HG03060 (cell line): ENCODE results near the gene ZNF606.
"Not testable (repeated sequence)": the region's sequence is repeated elsewhere in the genome, so short reads cannot be mapped to it uniquely, and the experiment has no call there.

Experiments used
- ATAC-seq: cut with Tn5 transposase; IDR thresholded peaks from one replicate; pipeline ENCODE4 v1.9.1; 2021; ENCODE audit warnings: low read depth, moderate number of reproducible peaks; ENCODE audit not compliant: unreplicated experiment

Gene ZNF606

DNA sequence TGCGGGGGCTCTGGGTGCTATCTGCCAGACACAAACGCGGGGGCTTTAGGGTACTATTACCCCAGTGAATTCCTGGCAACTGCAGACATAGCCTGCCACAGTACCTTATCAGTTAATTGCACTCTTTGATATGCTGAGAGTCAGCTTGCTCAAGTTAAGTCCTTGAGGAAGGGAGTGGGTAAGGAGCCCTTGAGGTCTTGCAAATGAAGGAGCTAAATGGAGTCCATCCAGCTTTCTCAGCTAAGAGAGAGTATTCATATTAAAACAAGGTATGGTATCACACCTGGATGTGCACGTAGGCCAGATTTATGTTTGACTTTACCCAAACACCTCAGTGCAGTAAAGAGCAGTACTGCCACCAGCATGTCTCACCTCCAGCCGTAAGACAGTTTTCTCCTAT is 11.5 kb upstream of the ZNF606 start:
- ATAC-seq: no peak

DNA sequence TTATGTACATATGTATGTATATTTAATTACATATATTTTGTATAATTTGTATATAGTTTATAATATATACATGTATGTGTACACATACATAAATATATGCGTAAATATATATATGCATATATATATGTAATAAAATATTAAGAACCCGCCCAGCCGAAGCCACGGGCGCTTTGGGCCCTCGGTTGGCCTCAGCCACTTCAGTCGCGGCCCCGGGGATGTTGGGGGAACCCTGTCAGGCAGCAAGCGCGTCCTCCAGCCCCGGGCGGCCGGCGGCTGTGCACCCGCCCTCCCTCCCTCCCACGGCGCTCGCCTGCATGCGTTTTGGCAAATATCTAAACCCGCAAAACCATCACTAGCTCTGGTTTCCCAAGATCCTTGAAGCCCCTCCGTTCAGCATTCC is 7.9 kb upstream of the ZNF606 start:
- ATAC-seq: no peak

DNA sequence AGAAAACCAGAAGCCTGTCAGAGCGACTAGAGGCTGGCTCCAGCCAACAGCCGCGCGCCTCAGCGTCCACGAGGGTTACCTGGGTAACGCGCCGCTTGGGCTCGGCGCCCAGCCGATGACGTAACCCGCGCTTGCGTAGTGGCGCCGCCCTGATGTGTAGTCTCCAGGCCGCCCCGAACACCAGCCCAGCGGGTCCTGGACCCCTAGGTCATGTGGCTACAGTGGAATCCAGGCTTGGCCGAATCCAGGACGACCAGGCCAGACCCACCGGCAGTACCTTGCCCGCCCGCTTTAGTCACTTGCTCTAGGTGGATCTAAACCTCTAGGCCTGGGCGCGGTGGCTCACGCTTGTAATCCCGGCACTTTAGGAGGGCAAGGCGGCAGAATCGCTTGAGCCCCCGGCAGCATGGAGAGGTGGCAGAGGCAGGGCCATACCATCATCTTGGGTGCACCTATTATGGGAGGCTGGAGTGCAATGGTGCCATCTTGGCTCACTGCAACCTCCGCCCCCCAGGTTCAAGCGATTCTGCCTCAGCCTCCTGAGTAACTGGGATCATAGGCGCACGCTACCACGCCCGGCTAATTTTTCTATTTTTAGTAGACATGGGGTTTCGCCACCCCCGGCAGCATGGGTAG is 7.2 kb upstream of the ZNF606 start:
- ATAC-seq: no peak

DNA sequence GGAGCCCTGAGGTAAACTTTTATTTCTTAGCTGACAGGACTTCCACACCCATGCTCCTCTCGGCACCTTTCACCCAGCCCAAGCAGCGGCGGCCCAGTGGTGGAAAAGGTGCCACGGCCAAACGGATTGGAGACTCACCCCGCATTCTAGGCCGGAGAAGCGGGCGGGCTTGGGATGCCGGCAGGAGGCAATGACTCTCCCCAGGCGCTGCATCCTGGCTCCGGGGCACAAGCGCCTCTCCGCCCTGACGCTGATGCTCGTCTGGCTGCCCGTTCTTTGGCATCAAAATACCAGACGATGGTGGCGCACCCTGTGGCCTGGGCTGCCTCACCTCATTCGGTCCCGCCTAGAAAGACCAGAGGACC is 6.7 kb upstream of the ZNF606 start:
- ATAC-seq: no peak

DNA sequence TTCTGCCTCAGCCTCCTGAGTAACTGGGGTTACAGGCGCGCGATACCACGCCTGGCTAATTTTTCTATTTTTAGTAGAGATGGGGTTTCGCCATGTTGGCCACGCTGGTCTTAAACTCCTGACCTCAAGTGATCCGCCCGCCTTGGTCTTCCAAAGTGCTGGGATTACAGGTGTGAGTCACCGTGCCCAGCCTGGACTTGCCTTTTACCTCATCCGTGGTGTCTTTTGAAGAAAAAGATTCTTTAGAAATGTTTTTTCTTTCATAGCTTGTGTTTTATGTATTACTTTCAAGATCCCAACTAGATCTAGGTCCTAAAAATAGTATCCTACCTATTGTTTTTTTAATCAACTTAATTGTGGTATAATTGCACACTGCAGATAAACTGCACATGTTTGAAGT is 6.3 kb upstream of the ZNF606 start:
- ATAC-seq: not testable (repeated sequence)

DNA sequence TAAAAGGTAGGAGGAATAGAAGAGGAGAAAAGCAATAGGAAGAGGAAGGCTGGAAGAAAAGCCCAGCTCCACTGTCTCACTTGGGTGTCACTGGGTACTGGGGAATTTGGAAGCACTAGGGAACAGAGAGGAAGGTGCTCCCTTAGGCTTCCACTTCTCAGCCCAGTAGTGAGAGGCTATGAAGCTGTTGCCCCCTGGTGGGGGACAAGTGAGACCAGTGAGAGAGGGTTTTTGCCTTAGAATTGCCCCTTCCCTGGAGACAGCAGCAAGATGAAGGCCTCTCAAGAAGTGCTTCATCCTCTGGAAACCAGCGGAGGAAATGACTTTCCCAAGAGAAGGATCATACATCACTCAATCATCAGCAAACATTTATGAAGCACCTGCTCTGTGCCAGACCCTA is 4.7 kb upstream of the ZNF606 start:
- ATAC-seq: no peak

DNA sequence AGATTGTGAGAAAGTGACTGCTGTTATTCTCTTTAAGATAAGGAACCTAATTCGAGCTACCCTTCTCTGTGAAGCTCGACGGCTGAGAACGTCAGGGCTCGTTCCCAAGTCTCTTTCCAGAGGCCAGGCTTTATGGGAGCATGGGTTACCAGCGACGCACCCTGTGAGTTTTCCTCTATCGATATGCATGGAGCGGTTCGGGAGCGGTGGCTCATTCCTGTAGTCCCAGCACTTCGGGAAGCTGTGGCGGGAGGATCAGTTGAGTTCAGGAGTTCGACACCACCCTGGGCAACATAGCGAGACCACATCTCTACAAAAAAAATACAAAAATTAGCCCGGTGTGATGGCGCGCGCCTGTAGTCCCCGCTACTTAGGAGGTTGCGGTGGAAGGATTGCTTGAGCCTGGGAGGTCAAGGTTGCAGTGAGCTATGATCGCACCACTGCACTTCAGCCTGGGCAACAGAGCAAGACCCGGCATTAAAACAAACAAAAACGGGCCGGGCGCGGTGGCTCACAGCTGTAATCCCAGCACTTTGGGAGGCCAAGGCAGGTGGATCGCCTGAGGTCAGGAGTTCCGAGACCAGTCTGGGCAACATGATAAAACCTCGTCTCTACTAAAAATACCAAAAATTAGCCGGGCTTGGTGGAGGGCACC is 681 bp upstream of the ZNF606 start:
- no peak for ATAC-seq

DNA sequence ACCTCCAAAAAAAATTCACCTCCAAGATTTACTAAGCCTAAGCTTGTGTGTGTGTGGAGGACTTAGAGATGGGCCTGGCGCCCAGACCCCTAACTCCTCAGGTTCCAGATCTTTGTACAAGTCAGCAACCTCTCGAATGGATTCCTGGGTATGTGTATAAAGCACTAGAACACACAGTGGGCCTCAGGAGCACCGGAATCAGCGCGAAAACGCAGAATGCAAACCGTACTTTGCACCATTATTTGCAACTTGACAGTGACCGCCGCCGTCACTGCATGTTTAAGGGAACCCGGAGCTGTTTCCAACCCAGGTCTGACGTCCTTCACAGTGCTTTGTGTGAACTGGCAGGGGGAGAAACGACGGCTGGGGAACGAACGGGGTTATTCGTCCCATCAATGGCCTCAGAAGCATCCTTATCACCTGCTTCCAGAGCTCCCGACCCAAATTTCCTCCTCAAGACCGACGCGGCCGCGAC is 688 bp downstream of the ZNF606 start:
- no peak for ATAC-seq

DNA sequence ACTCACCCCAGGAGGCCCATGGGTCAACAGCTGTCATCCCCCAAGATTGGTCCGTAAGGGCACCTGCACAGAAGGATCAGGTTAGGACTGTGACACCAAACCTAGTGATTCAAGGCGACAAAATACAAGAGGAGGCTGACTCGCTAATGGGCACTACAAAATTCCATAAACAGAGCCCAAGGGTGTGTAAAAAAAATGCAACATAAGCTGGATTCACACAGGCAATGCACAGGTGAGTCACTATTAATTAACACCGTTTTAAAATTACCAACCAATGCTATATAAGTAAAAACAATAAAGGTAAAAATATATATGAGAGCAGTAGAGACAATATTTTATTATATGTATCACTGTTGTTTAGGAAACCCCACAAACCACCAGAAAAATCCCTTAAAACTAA is 1.9 kb downstream of the ZNF606 start:
- ATAC-seq: no peak

DNA sequence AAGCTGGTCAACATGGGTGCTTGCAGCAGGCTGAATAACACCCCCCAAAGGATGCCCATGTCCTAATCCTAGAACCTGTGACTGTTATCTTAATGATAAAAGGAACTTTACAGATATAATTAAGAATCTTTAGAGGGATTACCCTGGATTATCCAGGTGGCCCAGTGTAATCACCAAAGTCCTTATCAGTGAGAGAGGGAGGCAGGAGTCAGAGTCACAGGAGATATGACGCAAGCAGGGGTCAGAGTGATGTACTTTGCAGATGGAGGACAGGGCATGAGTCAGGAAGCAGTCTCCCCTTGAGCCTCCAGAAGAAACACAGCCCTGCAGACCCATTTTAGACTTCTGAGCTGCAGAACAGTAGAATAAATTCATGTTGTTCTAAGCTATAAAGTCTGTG is 9.8 kb downstream of the ZNF606 start:
- ATAC-seq: no peak

DNA sequence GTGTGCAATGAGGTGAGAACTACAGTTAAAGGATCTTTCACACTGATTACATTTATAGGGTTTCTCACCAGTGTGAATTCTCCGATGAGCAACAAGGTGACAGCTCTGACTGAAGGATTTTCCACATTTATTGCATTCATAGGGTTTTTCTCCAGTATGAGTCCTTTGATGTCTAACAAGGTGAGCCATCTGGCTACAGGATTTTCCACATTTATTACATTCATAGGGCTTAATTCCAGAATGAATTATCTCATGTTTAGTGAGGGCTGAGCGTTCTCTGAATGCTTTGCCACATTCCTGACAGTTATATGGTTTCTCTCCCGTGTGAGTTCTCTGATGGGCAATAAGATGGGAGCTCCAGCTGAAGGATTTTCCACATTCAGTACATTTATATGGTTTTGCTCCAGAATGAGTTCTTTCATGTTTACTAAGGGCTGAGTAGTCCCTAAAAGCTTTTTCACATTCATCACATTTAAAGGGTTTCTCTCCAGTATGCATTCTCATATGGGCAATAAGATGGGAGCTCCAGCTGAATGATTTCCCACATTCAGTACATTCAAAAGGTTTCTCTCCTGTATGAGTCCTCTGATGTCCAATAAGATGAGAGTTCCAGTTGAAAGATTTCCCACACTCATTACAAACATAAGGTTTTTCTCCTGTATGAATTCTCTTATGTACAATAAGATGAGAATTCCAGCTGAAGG is 23.9 kb downstream of the ZNF606 start:
- no peak for ATAC-seq

DNA sequence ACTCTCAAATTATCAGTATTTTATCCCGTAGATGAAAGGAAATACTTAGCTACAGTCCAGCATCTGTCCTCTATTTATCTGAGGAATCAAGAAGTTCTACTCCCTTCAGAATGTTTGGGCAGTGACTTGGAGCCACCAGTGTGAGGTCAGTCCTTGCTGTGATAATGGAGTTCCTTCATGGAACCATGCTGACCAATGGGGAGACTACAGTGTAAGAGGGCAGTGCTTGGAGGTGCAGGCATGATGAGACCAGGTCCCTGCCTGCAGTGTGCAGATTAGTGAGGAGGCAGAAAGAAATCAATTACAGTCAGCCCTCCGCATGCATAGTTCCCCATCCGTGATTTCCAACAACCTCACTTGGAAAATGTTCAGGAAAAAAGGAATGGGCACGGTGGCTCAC is 28.2 kb downstream of the ZNF606 start, which contains the start of gene C19orf18:
C19orf18 (minus strand) TSS at position 101 of the 400 bp plus-strand sequence. CDS start 102 bp downstream, outside the sequence.
- no peak for ATAC-seq

DNA sequence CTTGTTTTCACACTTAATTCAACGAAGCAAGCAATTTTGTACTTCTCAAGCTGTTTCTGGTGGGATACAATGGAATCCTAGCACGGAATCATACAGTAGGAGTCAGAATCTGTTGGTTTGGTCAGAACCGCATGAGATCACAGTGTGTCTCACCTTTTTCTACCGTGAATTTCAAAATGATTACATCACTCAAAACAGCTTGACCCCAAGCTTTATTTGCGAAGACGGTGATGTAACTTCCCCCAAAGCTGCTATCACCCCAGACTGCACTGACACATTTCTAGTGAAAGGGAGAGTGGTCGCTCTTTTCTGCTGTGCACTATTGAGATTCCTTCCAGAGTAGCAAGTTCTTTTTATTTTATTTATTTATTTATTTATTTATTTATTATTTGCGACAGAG is 37.9 kb downstream of the ZNF606 start:
- ATAC-seq: no peak

DNA sequence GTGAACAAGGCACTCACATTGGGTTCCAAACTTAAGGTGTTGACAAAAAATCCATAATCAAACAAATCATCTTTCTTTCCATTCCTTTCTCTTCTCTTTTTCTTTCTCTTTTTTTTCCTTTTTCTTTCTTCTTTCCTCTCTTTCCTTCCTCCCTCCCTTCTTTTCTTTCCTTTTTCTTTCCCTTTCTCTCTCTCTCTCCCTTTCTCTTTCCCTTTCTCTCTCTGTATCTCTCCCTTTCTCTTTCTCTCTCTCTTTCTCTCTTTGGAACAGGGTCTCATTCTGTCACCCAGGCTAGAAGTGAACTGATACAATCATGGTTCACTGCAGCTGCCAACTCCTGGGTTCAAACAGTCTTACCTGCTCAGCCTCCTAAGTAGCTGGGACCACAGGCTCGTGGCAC is 40.8 kb downstream of the ZNF606 start:
- ATAC-seq: no peak

DNA sequence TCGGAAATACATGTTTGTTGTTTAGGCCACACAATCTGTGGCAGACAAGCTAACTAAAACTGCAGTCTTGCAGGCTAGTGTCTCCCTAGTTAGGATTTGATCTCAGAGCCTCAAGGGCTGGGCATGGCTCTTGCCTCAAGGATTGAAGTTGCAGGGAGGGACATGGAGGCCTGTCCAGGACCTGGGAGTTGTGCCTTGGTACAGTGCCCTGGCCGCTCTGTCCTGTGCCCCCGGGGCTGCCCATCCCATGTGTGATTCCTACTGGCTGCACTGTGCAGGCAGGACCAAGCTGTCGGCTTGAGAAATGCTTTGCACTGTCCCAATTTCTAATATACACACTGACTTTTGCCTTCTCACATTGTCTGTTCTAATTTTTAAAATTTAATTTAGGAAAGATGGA is 47.6 kb downstream of the ZNF606 start:
- no peak for ATAC-seq

DNA sequence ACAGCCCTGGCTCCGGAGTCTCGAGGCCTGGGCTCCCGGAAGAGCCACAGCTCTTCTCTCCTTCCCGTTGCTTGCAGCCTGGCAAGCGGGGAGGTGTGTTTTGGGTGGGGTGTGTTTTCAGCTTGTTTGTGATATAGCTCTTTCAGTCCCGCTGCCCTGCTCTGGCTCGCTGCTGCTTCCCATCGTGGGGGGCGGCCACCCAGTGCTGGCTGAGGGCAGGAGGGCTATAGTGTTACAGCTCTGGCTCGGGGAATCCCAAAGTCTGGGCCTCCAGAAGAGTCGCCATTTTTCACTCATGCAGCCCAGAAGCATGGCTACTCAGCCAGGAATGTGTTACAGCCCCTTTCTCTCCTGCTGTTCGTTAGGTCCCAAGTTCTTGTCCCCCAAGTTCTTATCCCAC is 52.9 kb downstream of the ZNF606 start:
- no peak for ATAC-seq

DNA sequence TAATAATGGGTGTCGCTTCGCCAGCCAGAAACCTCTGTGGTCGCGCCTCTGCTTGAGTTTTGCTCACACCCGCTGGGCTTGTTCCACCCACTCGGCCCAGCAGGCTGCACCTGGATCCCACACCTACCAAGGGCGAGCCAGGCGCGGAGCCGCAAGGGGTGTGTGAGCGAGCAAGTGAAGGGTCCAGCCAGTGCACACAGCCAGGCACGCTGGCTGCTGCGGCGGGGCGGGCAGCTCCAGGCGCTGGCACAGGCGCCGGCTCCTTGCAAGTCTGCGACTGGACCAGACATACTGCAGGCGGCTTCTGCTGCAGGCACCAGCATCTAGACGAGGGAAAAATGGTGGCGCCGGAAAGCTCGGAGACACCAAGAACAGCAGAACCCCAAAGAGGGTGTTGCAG is 53.3 kb downstream of the ZNF606 start:
- ATAC-seq: no peak

DNA sequence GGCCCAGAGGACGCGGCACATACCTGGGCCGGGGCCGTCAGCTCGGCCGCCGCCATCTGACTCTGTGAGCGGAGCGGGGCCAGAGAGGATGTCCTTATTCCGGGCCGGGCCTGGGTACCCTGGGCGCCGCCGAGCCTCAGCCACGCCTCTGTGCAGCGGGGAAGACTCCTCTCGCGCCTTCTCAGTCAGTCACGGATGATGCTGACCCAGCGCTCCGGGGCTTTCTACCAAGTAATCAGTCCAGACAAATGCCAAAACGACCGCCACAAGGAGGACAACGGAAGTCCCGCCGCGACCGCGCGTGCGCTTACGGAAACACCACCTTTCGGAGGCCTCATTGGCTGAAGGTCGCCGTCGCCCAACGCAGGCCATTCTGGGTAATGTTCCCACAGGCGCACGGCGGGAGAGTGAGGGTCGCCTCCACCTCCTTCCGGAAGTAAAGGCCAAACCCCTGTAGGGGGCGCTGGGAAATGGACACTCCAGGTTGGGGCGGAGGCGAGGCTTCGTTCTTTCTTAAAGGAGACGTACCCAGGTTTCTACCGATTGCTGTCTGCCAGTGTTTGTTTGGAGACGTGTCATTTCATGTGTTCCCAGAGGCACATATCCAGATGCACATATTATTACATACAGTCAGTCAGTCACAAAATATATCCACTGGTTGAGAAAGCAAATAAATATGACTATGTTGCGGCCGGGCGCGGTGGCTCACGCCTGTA is 55.0 kb downstream of the ZNF606 start, which contains the start of gene ZNF256:
ZNF256 (minus strand) TSS at position 288 of the 716 bp plus-strand sequence; CDS start at position 56, 232 bp downstream.
- ATAC-seq: peak; percentile 57

DNA sequence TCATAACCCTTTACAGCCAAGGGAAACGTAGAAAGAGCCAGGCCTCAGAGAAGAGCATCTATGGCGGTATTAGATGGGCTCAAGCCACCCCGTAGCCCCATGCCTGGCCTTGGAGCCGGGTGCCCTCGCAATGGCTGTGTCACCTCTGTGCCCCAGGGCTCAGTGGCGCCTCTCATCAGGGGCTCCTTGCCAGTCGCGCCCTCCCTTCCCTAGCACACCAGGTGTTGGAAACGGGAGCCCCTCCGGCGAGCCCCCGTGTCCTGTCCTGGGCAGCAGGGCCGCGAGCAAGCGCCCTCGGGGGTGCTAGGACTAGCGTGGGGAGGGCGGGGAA is 55.6 kb downstream of the ZNF606 start:
- no peak for ATAC-seq

DNA sequence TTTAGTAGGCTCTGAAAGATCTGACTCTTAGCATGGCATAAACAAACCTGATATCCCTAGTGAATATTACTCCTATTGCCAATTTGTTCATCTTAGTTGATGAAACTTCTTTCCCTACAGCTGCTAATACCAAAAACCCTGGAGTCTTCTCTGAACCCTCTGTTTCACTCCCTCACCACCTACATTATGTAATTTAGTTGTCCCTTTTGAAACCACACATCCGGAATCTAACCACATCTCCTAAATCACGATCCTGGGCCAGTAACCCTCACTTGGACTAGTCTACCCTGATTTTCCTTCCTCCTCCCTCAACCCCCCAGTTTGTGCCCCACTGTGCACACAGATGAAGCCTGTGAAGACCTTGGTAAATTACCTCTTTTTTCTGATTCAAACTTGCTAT is 56.3 kb downstream of the ZNF606 start:
- no peak for ATAC-seq

DNA sequence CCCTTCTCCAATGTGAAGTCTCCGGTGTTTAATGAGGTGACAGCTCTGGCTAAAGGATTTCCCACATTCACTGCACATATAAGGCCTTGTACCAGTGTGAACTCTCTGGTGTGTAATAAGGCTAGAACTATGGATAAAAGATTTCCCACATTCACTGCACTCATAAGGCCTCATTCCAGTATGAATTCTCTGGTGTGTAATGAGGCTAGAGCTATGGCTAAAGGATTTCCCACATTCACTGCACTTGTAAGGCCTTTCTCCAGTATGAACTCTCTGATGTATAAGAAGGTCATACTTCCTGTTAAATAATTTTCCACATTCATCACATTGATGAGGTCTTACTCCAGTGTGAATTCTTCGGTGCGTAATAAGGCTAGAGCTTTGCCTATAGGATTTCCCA is 61.0 kb downstream of the ZNF606 start:
- no peak for ATAC-seq
